PFSK-1 (cell line): ENCODE measurements around the gene MLYCD.

Experiments used
- POLR2AphosphoS5 ChIP-seq: IDR thresholded peaks from 2 replicates; pipeline ENCODE4 v1.6.1; 2012; ENCODE audit warnings: low read depth, mild to moderate bottlenecking, control low read depth, low read length, moderate library complexity
- TAF1 ChIP-seq: IDR thresholded peaks from 2 replicates; pipeline ENCODE4 v1.6.1; 2012; ENCODE audit warnings: low read length, control low read depth, borderline replicate concordance; ENCODE audit not compliant: insufficient read depth
- TF ChIP-seq, protein P1 (sequence below), 2 experiments: IDR thresholded peaks; 2 replicates each; pipeline versions ENCODE4 v1.6.1 to v1.8.0; 2011 to 2012; ENCODE audit warnings: low read depth in 2 of 2, low read length in 2 of 2, control low read depth in 1 of 2, inconsistent platforms in 1 of 2, mild to moderate bottlenecking in 1 of 2, moderate library complexity in 1 of 2; ENCODE audit not compliant: insufficient read depth in 1 of 2

GRCh38 chr16:83957296-83957855 is 58.5 kb downstream of the MLYCD start:
- TF ChIP-seq POLR2AphosphoS5 (no peak), TAF1 (no peak)
- TF ChIP-seq, protein P1, sequence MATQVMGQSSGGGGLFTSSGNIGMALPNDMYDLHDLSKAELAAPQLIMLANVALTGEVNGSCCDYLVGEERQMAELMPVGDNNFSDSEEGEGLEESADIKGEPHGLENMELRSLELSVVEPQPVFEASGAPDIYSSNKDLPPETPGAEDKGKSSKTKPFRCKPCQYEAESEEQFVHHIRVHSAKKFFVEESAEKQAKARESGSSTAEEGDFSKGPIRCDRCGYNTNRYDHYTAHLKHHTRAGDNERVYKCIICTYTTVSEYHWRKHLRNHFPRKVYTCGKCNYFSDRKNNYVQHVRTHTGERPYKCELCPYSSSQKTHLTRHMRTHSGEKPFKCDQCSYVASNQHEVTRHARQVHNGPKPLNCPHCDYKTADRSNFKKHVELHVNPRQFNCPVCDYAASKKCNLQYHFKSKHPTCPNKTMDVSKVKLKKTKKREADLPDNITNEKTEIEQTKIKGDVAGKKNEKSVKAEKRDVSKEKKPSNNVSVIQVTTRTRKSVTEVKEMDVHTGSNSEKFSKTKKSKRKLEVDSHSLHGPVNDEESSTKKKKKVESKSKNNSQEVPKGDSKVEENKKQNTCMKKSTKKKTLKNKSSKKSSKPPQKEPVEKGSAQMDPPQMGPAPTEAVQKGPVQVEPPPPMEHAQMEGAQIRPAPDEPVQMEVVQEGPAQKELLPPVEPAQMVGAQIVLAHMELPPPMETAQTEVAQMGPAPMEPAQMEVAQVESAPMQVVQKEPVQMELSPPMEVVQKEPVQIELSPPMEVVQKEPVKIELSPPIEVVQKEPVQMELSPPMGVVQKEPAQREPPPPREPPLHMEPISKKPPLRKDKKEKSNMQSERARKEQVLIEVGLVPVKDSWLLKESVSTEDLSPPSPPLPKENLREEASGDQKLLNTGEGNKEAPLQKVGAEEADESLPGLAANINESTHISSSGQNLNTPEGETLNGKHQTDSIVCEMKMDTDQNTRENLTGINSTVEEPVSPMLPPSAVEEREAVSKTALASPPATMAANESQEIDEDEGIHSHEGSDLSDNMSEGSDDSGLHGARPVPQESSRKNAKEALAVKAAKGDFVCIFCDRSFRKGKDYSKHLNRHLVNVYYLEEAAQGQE (IDR thresholded peaks at IDR 0.05; ENCODE audit: insufficient read depth in 1 of 2, low read depth in 2 of 2, low read length in 2 of 2) = no peak
